NT2/D1 (cell line): ENCODE data around the gene CYP2A6.
"Not testable (repeated sequence)": the region's sequence is repeated elsewhere in the genome, so short reads cannot be mapped to it uniquely, and the experiment has no call there.

Source experiments
- SUZ12 ChIP-seq: IDR thresholded peaks from 2 replicates; pipeline ENCODE4 v1.6.1; 2011; ENCODE audit not compliant: insufficient read length, insufficient read depth; ENCODE audit errors: extremely low read depth
- YY1 ChIP-seq: IDR thresholded peaks from 2 replicates; pipeline ENCODE4 v1.6.1; 2011; ENCODE audit not compliant: insufficient read length, insufficient read depth
- ZNF274 ChIP-seq: IDR thresholded peaks from 2 replicates; pipeline ENCODE4 v1.6.1; 2011; ENCODE audit warnings: mild to moderate bottlenecking, low read depth, low read length

GRCh38 chr19:40830741-40831140 is 19.5 kb downstream of the CYP2A6 start:
- not testable (repeated sequence) for TF ChIP-seq YY1, ZNF274, SUZ12
